Measurements from ENCODE around the gene SMPD1. TPM values are rescaled to one million over a fixed set of nuclear protein-coding genes. Genes with fewer than 3 reads are reported as not detected.

SMPD1 gene
- total RNA-seq, 1 experiment from 2014 or later, result 4.5 TPM

DNA sequence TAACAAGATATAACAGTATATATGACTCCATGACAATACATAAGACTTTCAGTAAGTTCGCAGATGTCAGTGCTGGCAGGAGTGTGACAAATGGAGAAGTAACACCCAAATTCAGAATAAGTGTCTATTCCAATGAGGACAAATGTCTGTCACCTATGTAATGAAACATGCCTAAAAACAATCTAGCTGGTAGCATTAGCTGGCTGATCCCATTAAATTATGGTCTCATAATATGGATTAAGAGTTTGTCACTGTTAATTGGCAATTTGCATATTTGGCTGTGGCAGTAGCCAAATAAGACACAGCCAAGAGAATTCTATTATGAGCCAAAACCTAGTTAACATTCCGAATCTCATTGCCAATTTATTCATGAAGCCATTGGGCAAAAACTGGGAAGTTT is 39.8 kb upstream of the SMPD1 start:
- no peak overlapping the region for H2AK5ac ChIP-seq (ENCODE audit: insufficient read length, low read length)
- no peak overlapping the region for H3K18ac ChIP-seq (ENCODE audit: insufficient read length, low read depth, low read length)
- peaks cover 12 to 13% of the 10 kb centered on the region in 2 experiments for H3K9me3 Mint-ChIP-seq
- no peak for DNase-seq
- H3K79me2 ChIP-seq (ENCODE audit: insufficient read depth, low read length), result no peaks in the 10 kb centered on the region
- H2BK12ac ChIP-seq (ENCODE audit: insufficient read length, low read depth, low read length), result no peak overlapping the region
- no peak overlapping the region for H3K4ac ChIP-seq (ENCODE audit: low read depth, low read length)
- no peak overlapping the region for H3K4me2 ChIP-seq (ENCODE audit: insufficient read depth, insufficient read length, low read length)
- H2BK120ac ChIP-seq (ENCODE audit: low read depth, low read length, poor library complexity, severe bottlenecking), result no peak overlapping the region
- peaks cover 4 to 17% (median 9%) of the 10 kb centered on the region in 3 experiments; a peak in 6 of 7 replicates for H3K36me3 Mint-ChIP-seq (ENCODE audit: insufficient read depth in 1 of 3, low read depth in 3 of 3)
- no peak overlapping the region for H2BK20ac ChIP-seq (ENCODE audit: low read depth, low read length, poor library complexity, severe bottlenecking)
- no peaks in the 10 kb centered on the region for H4K20me1 ChIP-seq (ENCODE audit: control insufficient read depth, insufficient read depth, insufficient read length)
- H4K91ac ChIP-seq (ENCODE audit: insufficient read length, low read depth, low read length), result no peak overlapping the region
- H4K8ac ChIP-seq (replicated peaks; ENCODE audit: insufficient read length, low read depth, low read length), result no peak overlapping the region
- no peak overlapping the region for H3T11ph ChIP-seq (ENCODE audit: low read length)
- no peaks in the 10 kb centered on the region for H3K4me1 ChIP-seq (ENCODE audit: insufficient read depth, low read length)
- H3K23ac ChIP-seq (ENCODE audit: insufficient read length, low read depth, low read length), result no peak overlapping the region
- no peak overlapping the region for H2AFZ ChIP-seq (ENCODE audit: low read length)
- H3K27me3 Mint-ChIP-seq (ENCODE audit: low read depth), result no peaks in the 10 kb centered on the region
- no peaks in the 10 kb centered on the region for H3K23me2 ChIP-seq (ENCODE audit: insufficient read length, low read depth, low read length, poor library complexity, severe bottlenecking)
- H3K9ac ChIP-seq (ENCODE audit: extremely low read depth, insufficient read length, low read length), result no peak overlapping the region
- no peak overlapping the region for H3K14ac ChIP-seq (ENCODE audit: insufficient read depth, low read length)
- no peak for TF ChIP-seq CTCF (conservative IDR thresholded peaks at IDR 0.05)
- H3K56ac ChIP-seq (ENCODE audit: insufficient read length, low read depth, low read length), result no peak overlapping the region
- H3K9me3 ChIP-seq (ENCODE audit: control insufficient read depth, low read depth, low read length), result no peaks in the 10 kb centered on the region
- H2BK5ac ChIP-seq (ENCODE audit: insufficient read length, low read length), result no peak overlapping the region
- no peak overlapping the region for H3K27ac Mint-ChIP-seq
- H2BK15ac ChIP-seq (ENCODE audit: low read depth, low read length), result no peak overlapping the region
- no CpG with 5 or more reads among the region's 2 CpGs for WGBS (ENCODE audit: extremely low coverage, insufficient read length, low lambda C conversion rate)
- H3K27me3 ChIP-seq (ENCODE audit: insufficient read depth, low read length), result no peaks in the 10 kb centered on the region
- H3K4me3 Mint-ChIP-seq, result no peak overlapping the region
- H3K27ac ChIP-seq (ENCODE audit: insufficient read length, low read depth, low read length), result no peak overlapping the region
- no peak overlapping the region for H4K5ac ChIP-seq (ENCODE audit: insufficient read length, low read depth, low read length)
- peaks cover 26 to 27% of the 10 kb centered on the region in 2 experiments for H3K4me1 Mint-ChIP-seq
- H3K79me1 ChIP-seq (ENCODE audit: insufficient read depth, low read depth, low read length, poor library complexity, severe bottlenecking), result no peaks in the 10 kb centered on the region

Data from H9 (cell line).